Suprapubic skin (tissue), 4 donors: ENCODE data around the gene MIPEP.

Experiments
- EP300 ChIP-seq: sonication (generic); formaldehyde crosslinking; IDR thresholded peaks from one replicate; pipeline ENCODE4 v1.6.1; 2017; ENCODE audit warnings: antibody characterized with exemption
- POLR2A ChIP-seq, 2 donors: fragments of 450-650 bp; IDR thresholded peaks; one replicate each; pipeline ENCODE4 v1.6.1; 2017; ENCODE audit warnings: antibody characterized with exemption in 2 of 2, mild to moderate bottlenecking in 2 of 2, moderate library complexity in 2 of 2
- POLR2AphosphoS5 ChIP-seq, 3 donors: sonication (generic); formaldehyde crosslinking; IDR thresholded peaks; one replicate each; pipeline ENCODE4 v1.6.1; 2017; ENCODE audit warnings: antibody characterized with exemption in 3 of 3
- TF ChIP-seq, protein P1 (sequence below), 2 donors: fragments of 200-600 bp in 1 of 2; fragments of 450-650 bp in 1 of 2; sonication (generic) in 1 of 2; IDR thresholded peaks; one replicate each; pipeline ENCODE4 v1.5.1; 2016 to 2019; ENCODE audit warnings: antibody characterized with exemption in 2 of 2, mild to moderate bottlenecking in 1 of 2, moderate library complexity in 1 of 2

DNA sequence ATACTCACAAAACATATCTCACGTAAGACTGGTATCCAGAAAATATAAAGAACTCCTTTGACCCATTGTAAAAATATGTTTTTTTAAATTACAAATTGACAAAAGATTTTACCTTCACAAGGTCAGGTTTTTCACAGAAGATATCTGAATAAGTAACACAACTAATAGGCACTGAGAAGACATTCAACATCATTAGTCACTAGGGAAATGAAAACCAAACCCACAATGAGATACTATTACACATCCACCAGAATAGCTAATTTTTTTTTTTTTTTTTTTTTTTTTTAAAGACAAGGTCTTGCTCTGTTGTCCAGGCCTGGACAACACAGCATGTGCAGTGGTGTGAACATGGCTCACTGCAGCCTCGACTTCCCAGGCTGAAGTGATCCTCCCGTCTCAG, 157.5 kb downstream of the MIPEP start:
- no peak for TF ChIP-seq POLR2A (IDR thresholded peaks at IDR 0.05)
- TF ChIP-seq POLR2AphosphoS5 (IDR thresholded peaks at IDR 0.05) = no peak
- TF ChIP-seq, protein P1, sequence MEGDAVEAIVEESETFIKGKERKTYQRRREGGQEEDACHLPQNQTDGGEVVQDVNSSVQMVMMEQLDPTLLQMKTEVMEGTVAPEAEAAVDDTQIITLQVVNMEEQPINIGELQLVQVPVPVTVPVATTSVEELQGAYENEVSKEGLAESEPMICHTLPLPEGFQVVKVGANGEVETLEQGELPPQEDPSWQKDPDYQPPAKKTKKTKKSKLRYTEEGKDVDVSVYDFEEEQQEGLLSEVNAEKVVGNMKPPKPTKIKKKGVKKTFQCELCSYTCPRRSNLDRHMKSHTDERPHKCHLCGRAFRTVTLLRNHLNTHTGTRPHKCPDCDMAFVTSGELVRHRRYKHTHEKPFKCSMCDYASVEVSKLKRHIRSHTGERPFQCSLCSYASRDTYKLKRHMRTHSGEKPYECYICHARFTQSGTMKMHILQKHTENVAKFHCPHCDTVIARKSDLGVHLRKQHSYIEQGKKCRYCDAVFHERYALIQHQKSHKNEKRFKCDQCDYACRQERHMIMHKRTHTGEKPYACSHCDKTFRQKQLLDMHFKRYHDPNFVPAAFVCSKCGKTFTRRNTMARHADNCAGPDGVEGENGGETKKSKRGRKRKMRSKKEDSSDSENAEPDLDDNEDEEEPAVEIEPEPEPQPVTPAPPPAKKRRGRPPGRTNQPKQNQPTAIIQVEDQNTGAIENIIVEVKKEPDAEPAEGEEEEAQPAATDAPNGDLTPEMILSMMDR (IDR thresholded peaks at IDR 0.05) = no peak
- TF ChIP-seq EP300 = no peak
